Esophagus muscularis mucosa (tissue), 4 donors: ENCODE results near the gene RXFP3. TPM values are rescaled to one million over a fixed set of nuclear protein-coding genes. Genes with fewer than 3 reads are reported as not detected.

ENCODE experiments used
- DNase-seq: peaks from one replicate; pipeline ENCODE4 v3.0.0-alpha.2; 2017; ENCODE audit errors: extremely low spot score
- H3K27ac ChIP-seq, 4 donors: fragments of 200-600 bp; sonication (generic); replicated peaks in 1 of 4; 1 replicate in 3 of 4; 2 replicates in 1 of 4; pipeline ENCODE4 v1.5.1; 2016 to 2019; ENCODE audit warnings: mild to moderate bottlenecking in 1 of 4
- H3K27me3 ChIP-seq, 4 donors: fragments of 200-600 bp; sonication (generic); one replicate each; pipeline versions ENCODE4 v1.5.1 to v1.6.0; 2016 to 2019
- H3K36me3 ChIP-seq, 4 donors: fragments of 200-600 bp; sonication (generic); one replicate each; pipeline ENCODE4 v1.5.1; 2016 to 2019
- H3K4me1 ChIP-seq, 4 donors: fragments of 200-600 bp; sonication (generic); one replicate each; pipeline ENCODE4 v1.5.1; 2016 to 2019
- H3K4me3 ChIP-seq, 4 donors: fragments of 200-600 bp; sonication (generic); 1 replicate in 2 of 4; 2 replicates in 2 of 4; pipeline ENCODE4 v1.5.1; 2016 to 2019; ENCODE audit warnings: mild to moderate bottlenecking in 4 of 4, moderate library complexity in 1 of 4
- H3K9me3 ChIP-seq, 4 donors: fragments of 200-600 bp; sonication (generic); 1 replicate in 3 of 4; 2 replicates in 1 of 4; pipeline ENCODE4 v1.5.1; 2016 to 2019
- EP300 ChIP-seq: sonication (generic); formaldehyde crosslinking; IDR thresholded peaks from one replicate; pipeline ENCODE4 v1.6.1; 2017; ENCODE audit warnings: antibody characterized with exemption
- POLR2A ChIP-seq: fragments of 450-650 bp; IDR thresholded peaks from one replicate; pipeline ENCODE4 v1.6.1; 2017; ENCODE audit warnings: antibody characterized with exemption, moderate library complexity, mild to moderate bottlenecking, low read depth
- POLR2AphosphoS5 ChIP-seq, 2 donors: sonication (generic); formaldehyde crosslinking; IDR thresholded peaks; one replicate each; pipeline ENCODE4 v1.6.1; 2017; ENCODE audit warnings: antibody characterized with exemption in 2 of 2
- WGBS: methylation state at CpG from one replicate; pipeline ENCODE4 v1.1.5; 2018; 5-methylcytosine and 5-hydroxymethylcytosine counted together
- intact Hi-C: fragments of 100-400 bp; cut with DNase I; formaldehyde crosslinking; loops from one replicate; pipeline ENCODE4 v1.15.1; 2023
- total RNA-seq, 4 donors: library from RNA; depleted of rRNA; stranded (reverse); fragments of >200 nt; gene quantifications; one replicate each; pipeline versions ENCODE4 v1.1.0 to v1.2.1, GENCODE V29; 2016
- TF ChIP-seq, protein P1 (sequence below), 3 experiments: fragments of 200-600 bp in 2 of 3; fragments of 450-650 bp in 1 of 3; sonication (generic) in 2 of 3; IDR thresholded peaks; one replicate each; pipeline ENCODE4 v1.5.1; 2017 to 2019; ENCODE audit warnings: antibody characterized with exemption in 3 of 3, mild to moderate bottlenecking in 2 of 3, moderate library complexity in 1 of 3

The RXFP3 gene, protein sequence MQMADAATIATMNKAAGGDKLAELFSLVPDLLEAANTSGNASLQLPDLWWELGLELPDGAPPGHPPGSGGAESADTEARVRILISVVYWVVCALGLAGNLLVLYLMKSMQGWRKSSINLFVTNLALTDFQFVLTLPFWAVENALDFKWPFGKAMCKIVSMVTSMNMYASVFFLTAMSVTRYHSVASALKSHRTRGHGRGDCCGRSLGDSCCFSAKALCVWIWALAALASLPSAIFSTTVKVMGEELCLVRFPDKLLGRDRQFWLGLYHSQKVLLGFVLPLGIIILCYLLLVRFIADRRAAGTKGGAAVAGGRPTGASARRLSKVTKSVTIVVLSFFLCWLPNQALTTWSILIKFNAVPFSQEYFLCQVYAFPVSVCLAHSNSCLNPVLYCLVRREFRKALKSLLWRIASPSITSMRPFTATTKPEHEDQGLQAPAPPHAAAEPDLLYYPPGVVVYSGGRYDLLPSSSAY
- not detected for total RNA-seq

DNA sequence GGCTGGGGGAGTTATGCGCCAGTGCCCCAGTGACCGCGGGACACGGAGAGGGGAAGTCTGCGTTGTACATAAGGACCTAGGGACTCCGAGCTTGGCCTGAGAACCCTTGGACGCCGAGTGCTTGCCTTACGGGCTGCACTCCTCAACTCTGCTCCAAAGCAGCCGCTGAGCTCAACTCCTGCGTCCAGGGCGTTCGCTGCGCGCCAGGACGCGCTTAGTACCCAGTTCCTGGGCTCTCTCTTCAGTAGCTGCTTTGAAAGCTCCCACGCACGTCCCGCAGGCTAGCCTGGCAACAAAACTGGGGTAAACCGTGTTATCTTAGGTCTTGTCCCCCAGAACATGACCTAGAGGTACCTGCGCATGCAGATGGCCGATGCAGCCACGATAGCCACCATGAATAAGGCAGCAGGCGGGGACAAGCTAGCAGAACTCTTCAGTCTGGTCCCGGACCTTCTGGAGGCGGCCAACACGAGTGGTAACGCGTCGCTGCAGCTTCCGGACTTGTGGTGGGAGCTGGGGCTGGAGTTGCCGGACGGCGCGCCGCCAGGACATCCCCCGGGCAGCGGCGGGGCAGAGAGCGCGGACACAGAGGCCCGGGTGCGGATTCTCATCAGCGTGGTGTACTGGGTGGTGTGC lies at the start of gene RXFP3:
TSS of gene RXFP3 (plus strand) at position 6 of the 636 bp plus-strand sequence. CDS start at position 361, 355 bp downstream.
- TF ChIP-seq POLR2A (no peak), EP300 (no peak), POLR2AphosphoS5 (IDR thresholded peaks at IDR 0.05) (no peak)
- TF ChIP-seq, protein P1, sequence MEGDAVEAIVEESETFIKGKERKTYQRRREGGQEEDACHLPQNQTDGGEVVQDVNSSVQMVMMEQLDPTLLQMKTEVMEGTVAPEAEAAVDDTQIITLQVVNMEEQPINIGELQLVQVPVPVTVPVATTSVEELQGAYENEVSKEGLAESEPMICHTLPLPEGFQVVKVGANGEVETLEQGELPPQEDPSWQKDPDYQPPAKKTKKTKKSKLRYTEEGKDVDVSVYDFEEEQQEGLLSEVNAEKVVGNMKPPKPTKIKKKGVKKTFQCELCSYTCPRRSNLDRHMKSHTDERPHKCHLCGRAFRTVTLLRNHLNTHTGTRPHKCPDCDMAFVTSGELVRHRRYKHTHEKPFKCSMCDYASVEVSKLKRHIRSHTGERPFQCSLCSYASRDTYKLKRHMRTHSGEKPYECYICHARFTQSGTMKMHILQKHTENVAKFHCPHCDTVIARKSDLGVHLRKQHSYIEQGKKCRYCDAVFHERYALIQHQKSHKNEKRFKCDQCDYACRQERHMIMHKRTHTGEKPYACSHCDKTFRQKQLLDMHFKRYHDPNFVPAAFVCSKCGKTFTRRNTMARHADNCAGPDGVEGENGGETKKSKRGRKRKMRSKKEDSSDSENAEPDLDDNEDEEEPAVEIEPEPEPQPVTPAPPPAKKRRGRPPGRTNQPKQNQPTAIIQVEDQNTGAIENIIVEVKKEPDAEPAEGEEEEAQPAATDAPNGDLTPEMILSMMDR (IDR thresholded peaks at IDR 0.05) = no peak
- Histone ChIP-seq H3K27me3 (peaks cover 0 to 63% (median 25%) of the 10 kb centered on the region in 4 donors), H3K27ac (no peak within 1 kb of the TSS), H3K36me3 (no peaks in the 10 kb centered on the region), H3K4me1 (peaks cover 9 to 25% (median 17%) of the 10 kb centered on the region in 4 donors), H3K9me3 (no peaks in the 10 kb centered on the region), H3K4me3 (peak within 1 kb of the TSS; percentile 34 to 50 (median 40))
- peak; percentile 89 for DNase-seq
- WGBS = 4% methylated on average over 20 of the region's 45 CpGs
- intact Hi-C loops = no loop called here

DNA sequence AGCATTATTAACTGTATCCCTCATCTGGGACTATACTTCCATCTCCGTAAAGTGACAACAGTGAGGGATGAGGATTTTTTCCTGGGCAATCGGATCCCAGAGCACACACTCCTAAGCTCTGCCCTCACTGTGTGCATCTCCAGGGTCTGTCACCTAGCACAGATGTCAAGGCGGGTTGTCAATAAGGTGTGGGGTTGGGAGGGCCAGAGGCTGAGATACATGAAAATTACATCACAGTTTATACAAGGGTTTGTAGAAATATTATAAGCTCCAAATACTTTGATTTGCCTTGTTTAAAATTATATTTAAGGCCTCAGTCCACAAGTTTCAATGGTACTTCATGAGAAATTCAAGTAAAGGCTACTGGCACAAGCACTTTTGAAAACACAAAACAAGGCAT lies 48.9 kb upstream of the RXFP3 start:
- DNase-seq = no peak
- Histone ChIP-seq H3K36me3 (no peaks in the 10 kb centered on the region), H3K9me3 (no peaks in the 10 kb centered on the region), H3K27ac (no peak overlapping the region), H3K4me3 (no peak overlapping the region), H3K4me1 (peaks cover 18 to 61% (median 58%) of the 10 kb centered on the region in 4 donors), H3K27me3 (no peaks in the 10 kb centered on the region)
- TF ChIP-seq, protein P1 (IDR thresholded peaks at IDR 0.05) = no peak
- TF ChIP-seq POLR2AphosphoS5 (IDR thresholded peaks at IDR 0.05) (no peak), EP300 (no peak), POLR2A (no peak)
- WGBS = 79% methylated on average over 3 of the region's 3 CpGs
- intact Hi-C loops = no loop called here

DNA sequence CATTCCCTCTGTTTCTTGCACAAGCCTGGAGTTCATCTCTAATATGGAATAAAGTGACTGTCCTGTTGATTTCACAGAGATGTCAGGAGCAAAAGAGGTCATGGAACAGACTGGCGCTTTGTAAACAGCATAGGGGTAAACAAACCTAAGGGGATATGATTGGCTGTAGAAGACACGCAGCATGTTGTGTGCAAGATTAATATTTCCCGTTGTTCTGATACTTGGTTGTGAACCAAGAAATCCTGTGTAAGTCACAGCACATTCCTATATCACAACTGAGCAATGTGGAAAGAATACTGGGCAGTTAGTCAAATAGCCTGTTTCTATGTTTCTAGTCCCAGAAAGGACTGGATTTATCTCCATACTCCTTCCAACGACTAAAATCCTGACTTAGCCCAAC lies 47.6 kb upstream of the RXFP3 start:
- H3K9me3 ChIP-seq = no peaks in the 10 kb centered on the region
- DNase-seq = no peak
- intact Hi-C loops = no loop called here
- no peak for TF ChIP-seq POLR2A
- TF ChIP-seq, protein P1 (IDR thresholded peaks at IDR 0.05) = no peak
- TF ChIP-seq EP300 = no peak
- TF ChIP-seq POLR2AphosphoS5 (IDR thresholded peaks at IDR 0.05) = no peak
- 29% methylated on average over 4 of the region's 4 CpGs for WGBS
- peaks cover 25 to 71% (median 68%) of the 10 kb centered on the region in 4 donors for H3K4me1 ChIP-seq
- no peak overlapping the region for H3K4me3 ChIP-seq
- H3K27ac ChIP-seq = no peak overlapping the region
- no peaks in the 10 kb centered on the region for H3K27me3 ChIP-seq
- no peaks in the 10 kb centered on the region for H3K36me3 ChIP-seq

DNA sequence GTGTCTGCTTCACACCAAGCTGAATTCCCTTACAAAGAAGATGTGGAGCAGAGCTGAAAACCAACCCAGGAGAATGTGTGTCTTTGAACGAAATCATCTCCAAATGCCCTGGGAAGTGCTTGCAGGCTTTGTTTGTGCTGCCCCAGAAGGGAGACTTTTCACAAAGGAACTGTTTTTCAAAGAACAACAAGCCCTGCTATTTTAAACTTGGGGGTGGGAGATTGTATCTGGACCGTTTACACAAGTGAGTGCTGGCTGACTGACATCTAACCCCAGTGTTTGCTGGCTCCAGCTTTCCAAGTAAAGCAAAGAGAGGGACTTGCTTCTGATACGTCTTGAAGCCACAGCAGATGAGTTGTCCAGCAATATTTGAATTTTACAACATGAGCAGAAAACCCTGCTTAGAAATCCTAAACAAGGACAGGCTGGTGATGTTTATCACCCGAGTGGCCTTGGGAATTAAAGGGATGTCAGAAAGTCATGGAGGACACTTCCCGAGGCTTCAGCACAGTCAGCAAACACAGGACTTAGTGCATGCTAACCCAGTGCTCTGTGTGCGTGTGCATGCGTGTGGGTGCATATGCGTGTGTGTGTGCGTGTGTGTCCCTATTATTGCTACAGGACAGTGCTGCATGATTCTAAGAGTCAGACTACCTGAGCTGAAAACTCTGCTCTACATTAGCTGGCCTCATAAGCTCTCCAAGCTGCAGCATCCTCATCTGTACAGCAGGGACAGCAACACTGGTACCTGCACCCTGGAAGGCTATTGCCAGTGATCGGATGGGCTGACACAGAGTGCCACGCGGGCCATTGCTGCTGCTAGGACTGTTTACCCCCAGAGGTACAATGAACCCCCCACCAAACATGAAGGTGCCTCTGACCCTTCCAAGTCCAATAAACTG lies 45.8 kb upstream of the RXFP3 start:
- TF ChIP-seq EP300 (no peak), POLR2A (no peak)
- TF ChIP-seq, protein P1 (IDR thresholded peaks at IDR 0.05) = peak in 1 of 3 experiments; percentile 36
- H3K36me3 ChIP-seq = no peaks in the 10 kb centered on the region
- peak overlapping the region in 3 of 4 donors; percentile 75 to 84 (median 83) for H3K27ac ChIP-seq
- H3K4me1 ChIP-seq = peaks cover 25 to 70% (median 66%) of the 10 kb centered on the region in 4 donors
- H3K4me3 ChIP-seq = peak overlapping the region; percentile 57 to 66 (median 60)
- intact Hi-C loops = no loop called here
- no peak for DNase-seq
- H3K27me3 ChIP-seq = no peaks in the 10 kb centered on the region
- WGBS = 30% methylated on average over 5 of the region's 12 CpGs
- H3K9me3 ChIP-seq = no peaks in the 10 kb centered on the region
